Upper lobe of left lung (tissue), 6 donors: ENCODE data around the gene SLC44A5. TPM values are rescaled to one million over a fixed set of nuclear protein-coding genes. Genes with fewer than 3 reads are reported as not detected.
"Not testable (repeated sequence)": the region's sequence is repeated elsewhere in the genome, so short reads cannot be mapped to it uniquely, and the experiment has no call there.

Source experiments
- ATAC-seq, 2 donors: fragments of 200-7000 bp; cut with Tn5 transposase; one replicate each; pipeline ENCODE4 v1.9.1; 2022; ENCODE audit warnings: mild to moderate bottlenecking in 2 of 2, moderate library complexity in 2 of 2; ENCODE audit not compliant: low FRiP score in 2 of 2
- DNase-seq, 2 donors: peaks; one replicate each; pipeline ENCODE4 v3.0.0-alpha.2; 2019 to 2020
- H3K27ac ChIP-seq, 4 donors: fragments of 200-600 bp; sonication (generic); one replicate each; pipeline ENCODE4 v1.5.1; 2016 to 2019
- H3K27me3 ChIP-seq, 4 donors: fragments of 200-600 bp; sonication (generic); one replicate each; pipeline ENCODE4 v1.5.1; 2017 to 2019
- H3K36me3 ChIP-seq, 4 donors: fragments of 200-600 bp; sonication (generic); one replicate each; pipeline ENCODE4 v1.5.1; 2016 to 2019
- H3K4me1 ChIP-seq, 4 donors: fragments of 200-600 bp; sonication (generic); one replicate each; pipeline ENCODE4 v1.5.1; 2018 to 2019
- H3K4me3 ChIP-seq, 4 donors: fragments of 200-600 bp; sonication (generic); one replicate each; pipeline ENCODE4 v1.5.1; 2017 to 2019; ENCODE audit warnings: mild to moderate bottlenecking in 2 of 4, moderate library complexity in 1 of 4
- H3K9me3 ChIP-seq, 4 donors: fragments of 200-600 bp; sonication (generic); one replicate each; pipeline ENCODE4 v1.5.1; 2018 to 2019
- EP300 ChIP-seq, 4 donors: sonication (generic); formaldehyde crosslinking; IDR thresholded peaks; one replicate each; pipeline ENCODE4 v1.5.1; 2017; ENCODE audit warnings: antibody characterized with exemption in 4 of 4, control low read depth in 2 of 4
- POLR2A ChIP-seq, 4 donors: fragments of 450-650 bp; IDR thresholded peaks; one replicate each; pipeline ENCODE4 v1.5.1; 2016 to 2017; ENCODE audit warnings: antibody characterized with exemption in 4 of 4, mild to moderate bottlenecking in 2 of 4
- POLR2AphosphoS5 ChIP-seq, 2 donors: sonication (generic); formaldehyde crosslinking; IDR thresholded peaks; one replicate each; pipeline ENCODE4 v1.5.1; 2017; ENCODE audit warnings: antibody characterized with exemption in 2 of 2
- WGBS, 2 donors: methylation state at CpG; one replicate each; pipeline ENCODE4 v1.1.5; 2017 to 2018; 5-methylcytosine and 5-hydroxymethylcytosine counted together
- total RNA-seq, 6 donors: library from RNA; depleted of rRNA in 4 of 6; stranded (reverse); fragments of >200 nt in 4 of 6; gene quantifications; one replicate each; pipeline versions ENCODE4 v1.1.0 to v1.2.1, GENCODE V29; 2016 to 2021
- TF ChIP-seq, protein P1 (sequence below), 6 experiments: fragments of 450-650 bp in 4 of 6; fragments of 200-600 bp in 2 of 6; sonication (generic) in 2 of 6; IDR thresholded peaks; one replicate each; pipeline ENCODE4 v1.5.1; 2016 to 2019; ENCODE audit warnings: antibody characterized with exemption in 6 of 6
- donor health status: DM: no; HTN: no; CAD: no; lungs with moderate emphysema.
- donor health status: DM: no; HTN: yes; CAD: no; lungs with severe emphysema.

Gene SLC44A5
- total RNA-seq, 6 donors from 2014 or later, result 0.11 to 4.2 (median 0.40) TPM; not detected in 1

DNA sequence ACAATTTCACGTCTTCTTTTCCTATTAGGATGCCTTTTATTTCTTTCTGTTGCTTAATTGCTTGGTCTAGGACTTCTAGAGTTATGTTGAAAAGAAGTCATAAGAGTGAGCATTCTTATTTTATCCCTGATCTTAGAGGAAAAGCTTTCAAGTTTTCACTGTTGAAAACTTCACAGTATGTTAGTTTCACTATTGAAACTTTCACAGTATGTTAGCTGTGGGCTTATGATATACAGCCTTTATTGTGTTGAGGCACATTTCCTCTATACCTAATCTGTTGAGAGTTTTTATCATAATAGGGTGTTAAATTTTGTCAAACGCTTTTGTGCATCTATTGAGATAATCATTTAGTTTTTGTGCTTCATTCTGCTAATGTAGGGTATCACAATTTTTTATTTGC is 249.7 kb downstream of the SLC44A5 start:
- TF ChIP-seq, protein P1, sequence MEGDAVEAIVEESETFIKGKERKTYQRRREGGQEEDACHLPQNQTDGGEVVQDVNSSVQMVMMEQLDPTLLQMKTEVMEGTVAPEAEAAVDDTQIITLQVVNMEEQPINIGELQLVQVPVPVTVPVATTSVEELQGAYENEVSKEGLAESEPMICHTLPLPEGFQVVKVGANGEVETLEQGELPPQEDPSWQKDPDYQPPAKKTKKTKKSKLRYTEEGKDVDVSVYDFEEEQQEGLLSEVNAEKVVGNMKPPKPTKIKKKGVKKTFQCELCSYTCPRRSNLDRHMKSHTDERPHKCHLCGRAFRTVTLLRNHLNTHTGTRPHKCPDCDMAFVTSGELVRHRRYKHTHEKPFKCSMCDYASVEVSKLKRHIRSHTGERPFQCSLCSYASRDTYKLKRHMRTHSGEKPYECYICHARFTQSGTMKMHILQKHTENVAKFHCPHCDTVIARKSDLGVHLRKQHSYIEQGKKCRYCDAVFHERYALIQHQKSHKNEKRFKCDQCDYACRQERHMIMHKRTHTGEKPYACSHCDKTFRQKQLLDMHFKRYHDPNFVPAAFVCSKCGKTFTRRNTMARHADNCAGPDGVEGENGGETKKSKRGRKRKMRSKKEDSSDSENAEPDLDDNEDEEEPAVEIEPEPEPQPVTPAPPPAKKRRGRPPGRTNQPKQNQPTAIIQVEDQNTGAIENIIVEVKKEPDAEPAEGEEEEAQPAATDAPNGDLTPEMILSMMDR (IDR thresholded peaks at IDR 0.05), result no peak
- TF ChIP-seq POLR2AphosphoS5 (IDR thresholded peaks at IDR 0.05), result no peak
- no peak for TF ChIP-seq POLR2A (IDR thresholded peaks at IDR 0.05)
- no peak for TF ChIP-seq EP300 (IDR thresholded peaks at IDR 0.05)
- no peak for DNase-seq
- H3K9me3 ChIP-seq, result no peaks in the 10 kb centered on the region
- no peak for ATAC-seq
- no peaks in the 10 kb centered on the region for H3K27me3 ChIP-seq
- H3K27ac ChIP-seq, result no peak overlapping the region
- WGBS, 2 donors, result 77 to 82% methylated on average over 2 of the region's 2 CpGs
- H3K36me3 ChIP-seq, result no peaks in the 10 kb centered on the region
- no peaks in the 10 kb centered on the region for H3K4me1 ChIP-seq
- no peak overlapping the region for H3K4me3 ChIP-seq

DNA sequence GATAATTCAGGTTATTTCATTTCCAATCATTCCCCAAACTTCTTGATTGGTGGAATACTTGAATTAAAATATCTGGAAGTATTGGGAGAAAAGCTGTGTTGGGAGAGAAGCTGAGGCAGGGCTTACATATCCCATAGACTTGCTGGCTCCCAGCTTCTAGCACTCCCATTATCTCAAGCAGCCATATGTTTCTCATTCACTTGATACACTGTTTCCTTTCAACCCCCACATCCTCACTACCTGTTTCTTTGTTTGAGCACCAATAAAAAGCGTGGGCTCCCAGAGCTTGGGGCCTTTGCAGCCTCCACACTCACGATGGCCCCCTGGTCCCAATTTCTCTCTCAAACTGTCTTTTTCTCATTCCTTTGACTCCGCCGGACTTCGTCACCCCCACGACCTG is 256.6 kb downstream of the SLC44A5 start:
- H3K4me3 ChIP-seq, H3K27me3 ChIP-seq, H3K36me3 ChIP-seq, H3K4me1 ChIP-seq, ATAC-seq, DNase-seq, H3K9me3 ChIP-seq, H3K27ac ChIP-seq: not testable (repeated sequence)
- WGBS, 2 donors, result 81 to 82% methylated on average over 6 of the region's 6 CpGs

DNA sequence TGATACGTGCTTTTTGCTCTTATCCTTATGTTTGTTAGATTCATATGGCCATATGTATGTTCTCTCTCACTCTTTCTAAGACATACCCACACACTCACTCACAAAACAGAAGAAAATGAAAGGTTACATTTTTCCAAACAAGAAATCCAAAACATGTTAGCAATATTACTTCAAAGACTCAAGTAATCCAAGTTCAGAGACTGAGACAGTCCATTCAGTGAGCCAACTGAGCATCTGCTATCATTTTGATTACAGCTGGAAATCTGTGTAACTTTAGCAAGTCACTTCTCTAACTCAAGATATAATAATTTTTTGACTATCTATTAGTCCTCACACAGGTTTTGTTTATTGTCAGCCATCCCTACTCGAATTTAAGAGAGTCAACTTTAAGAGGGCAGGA is 257.9 kb downstream of the SLC44A5 start:
- Histone ChIP-seq H3K4me3 (no peak overlapping the region), H3K27ac (no peak overlapping the region), H3K9me3 (peaks cover 0 to 5% (median 0%) of the 10 kb centered on the region in 4 donors), H3K27me3 (no peaks in the 10 kb centered on the region), H3K36me3 (no peaks in the 10 kb centered on the region), H3K4me1 (no peaks in the 10 kb centered on the region)
- TF ChIP-seq EP300 (IDR thresholded peaks at IDR 0.05) (no peak), POLR2AphosphoS5 (IDR thresholded peaks at IDR 0.05) (no peak), POLR2A (IDR thresholded peaks at IDR 0.05) (no peak)
- TF ChIP-seq, protein P1 (IDR thresholded peaks at IDR 0.05), result no peak
- no peak for DNase-seq
- no peak for ATAC-seq
- WGBS, 2 donors, result 40 to 58% methylated on average over 2 of the region's 2 CpGs

DNA sequence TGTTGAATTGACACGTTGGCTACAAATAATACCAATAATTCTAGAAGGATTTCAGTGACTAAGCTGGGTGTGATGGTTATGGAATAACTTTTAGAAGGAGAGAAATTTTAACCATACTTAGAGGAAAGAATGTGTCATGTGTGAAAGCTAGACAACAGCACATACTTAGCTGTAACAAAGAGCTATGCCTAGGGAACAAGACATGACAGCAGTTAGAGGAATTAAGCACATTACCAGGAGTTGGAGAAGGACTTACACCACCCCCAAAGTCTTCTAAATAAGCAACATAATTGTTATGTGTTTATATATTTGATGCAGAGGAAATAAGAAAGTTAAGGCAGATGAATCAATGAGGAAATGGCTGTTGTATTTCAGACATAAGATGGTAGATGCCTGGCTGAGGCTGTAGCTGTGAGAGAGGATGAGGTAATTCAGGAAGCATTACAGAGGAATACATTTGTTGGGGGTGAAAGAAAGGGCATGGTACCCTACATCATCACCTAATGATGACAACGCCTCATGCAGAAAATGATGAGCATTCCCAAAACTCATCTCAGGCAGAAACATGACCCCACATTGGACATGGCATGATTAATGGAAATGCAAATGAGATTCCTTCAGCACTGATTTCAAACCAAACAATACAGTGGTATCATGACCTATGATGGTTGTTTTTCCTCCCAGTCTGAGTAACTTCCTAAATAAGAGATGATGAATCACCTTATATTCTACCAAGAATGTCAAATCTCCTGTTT is 265.2 kb downstream of the SLC44A5 start:
- 65 to 80% methylated on average over 2 of the region's 2 CpGs for WGBS, 2 donors
- no peak for TF ChIP-seq POLR2A (IDR thresholded peaks at IDR 0.05)
- TF ChIP-seq, protein P1 (IDR thresholded peaks at IDR 0.05), result no peak
- TF ChIP-seq EP300 (IDR thresholded peaks at IDR 0.05), result no peak
- no peak for TF ChIP-seq POLR2AphosphoS5 (IDR thresholded peaks at IDR 0.05)
- H3K4me3 ChIP-seq, result no peak overlapping the region
- no peaks in the 10 kb centered on the region for H3K27me3 ChIP-seq
- ATAC-seq (no peak), DNase-seq (no peak)
- no peak overlapping the region for H3K27ac ChIP-seq
- H3K36me3 ChIP-seq, result no peaks in the 10 kb centered on the region
- peaks cover 0 to 5% (median 0%) of the 10 kb centered on the region in 4 donors for H3K9me3 ChIP-seq
- H3K4me1 ChIP-seq, result no peaks in the 10 kb centered on the region

DNA sequence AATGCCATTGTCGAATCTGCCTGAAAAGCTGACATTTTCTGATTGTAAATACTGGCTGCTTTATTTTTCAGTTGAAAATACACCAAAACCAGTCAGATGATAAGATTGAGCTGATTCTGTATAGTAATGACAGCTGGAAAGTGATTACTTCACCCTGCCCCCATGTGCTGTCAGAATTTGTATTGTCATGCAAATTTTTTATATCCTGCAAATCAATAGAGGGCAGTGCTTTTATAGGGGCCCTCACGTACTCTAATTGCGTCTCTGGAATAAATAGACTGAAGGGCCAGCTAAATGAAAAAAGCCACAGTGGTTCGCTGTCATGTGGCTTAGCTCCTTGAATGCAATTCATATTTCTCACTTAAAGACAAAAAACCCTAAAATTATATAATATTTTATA is 268.1 kb downstream of the SLC44A5 start:
- H3K36me3 ChIP-seq, result no peaks in the 10 kb centered on the region
- H3K4me1 ChIP-seq, result no peaks in the 10 kb centered on the region
- H3K4me3 ChIP-seq, result no peak overlapping the region
- TF ChIP-seq, protein P1 (IDR thresholded peaks at IDR 0.05), result no peak
- TF ChIP-seq POLR2AphosphoS5 (IDR thresholded peaks at IDR 0.05) (no peak), POLR2A (IDR thresholded peaks at IDR 0.05) (no peak), EP300 (IDR thresholded peaks at IDR 0.05) (no peak)
- ATAC-seq (no peak), DNase-seq (no peak)
- WGBS, 2 donors, result 76 to 77% methylated on average over 4 of the region's 4 CpGs
- no peaks in the 10 kb centered on the region for H3K27me3 ChIP-seq
- H3K9me3 ChIP-seq, result no peaks in the 10 kb centered on the region
- no peak overlapping the region for H3K27ac ChIP-seq
